Hepatic stellate cell (primary cell): ENCODE data around the gene CTPS1.

ENCODE experiments used
- DNase-seq: peaks from one replicate; pipeline ENCODE4 v3.0.0; 2011; ENCODE audit warnings: low spot score

The CTPS1 gene

GRCh38 chr1:40997096-40997495 lies 17.6 kb downstream of the CTPS1 start:
- no peak for DNase-seq

- no peak for DNase-seq
Observed at GRCh38 chr1:40998668-40999067, 19.2 kb downstream of the CTPS1 start.

- no peak for DNase-seq
Observed at GRCh38 chr1:41003127-41003639, 23.7 kb downstream of the CTPS1 start.

GRCh38 chr1:41003640-41004220 lies 24.2 kb downstream of the CTPS1 start:
- DNase-seq: peak; percentile 95

- DNase-seq: no peak
Observed at GRCh38 chr1:41005876-41006275, 26.4 kb downstream of the CTPS1 start.

GRCh38 chr1:41006942-41007865 lies 27.7 kb downstream of the CTPS1 start:
- DNase-seq: no peak

GRCh38 chr1:41009466-41009865 lies 30.0 kb downstream of the CTPS1 start:
- no peak for DNase-seq

- DNase-seq: no peak
Observed at GRCh38 chr1:41010345-41010744, 30.8 kb downstream of the CTPS1 start.

- DNase-seq: no peak
Observed at GRCh38 chr1:41013024-41013423, 33.5 kb downstream of the CTPS1 start.

GRCh38 chr1:41013796-41014195 lies 34.3 kb downstream of the CTPS1 start:
- no peak for DNase-seq

GRCh38 chr1:41014871-41015270 lies 35.4 kb downstream of the CTPS1 start:
- no peak for DNase-seq

GRCh38 chr1:41015281-41015896 lies 35.9 kb downstream of the CTPS1 start:
- DNase-seq: no peak

- DNase-seq: no peak
Observed at GRCh38 chr1:41015897-41016470, 36.5 kb downstream of the CTPS1 start.

- no peak for DNase-seq
Observed at GRCh38 chr1:41017141-41018017, 37.9 kb downstream of the CTPS1 start.

GRCh38 chr1:41018018-41018410 lies 38.5 kb downstream of the CTPS1 start:
- no peak for DNase-seq

- no peak for DNase-seq
Observed at GRCh38 chr1:41019353-41019745, 39.9 kb downstream of the CTPS1 start.

GRCh38 chr1:41020109-41020576 lies 40.6 kb downstream of the CTPS1 start:
- DNase-seq: no peak

GRCh38 chr1:41020654-41021053 lies 41.2 kb downstream of the CTPS1 start:
- DNase-seq: no peak

GRCh38 chr1:41021526-41022308 lies 42.2 kb downstream of the CTPS1 start, which contains the start of gene SLFNL1:
Gene SLFNL1, minus strand, starts transcription at chr1:41021725. Its CDS starts 1,065 bp downstream, at chr1:41020660.
- peak; percentile 65 for DNase-seq

- no peak for DNase-seq
Observed at GRCh38 chr1:41022424-41022823, 42.9 kb downstream of the CTPS1 start.
